Measurements from ENCODE around the gene KAZN.
"Not testable (repeated sequence)": the region's sequence is repeated elsewhere in the genome, so short reads cannot be mapped to it uniquely, and the experiment has no call there.

KAZN gene

DNA sequence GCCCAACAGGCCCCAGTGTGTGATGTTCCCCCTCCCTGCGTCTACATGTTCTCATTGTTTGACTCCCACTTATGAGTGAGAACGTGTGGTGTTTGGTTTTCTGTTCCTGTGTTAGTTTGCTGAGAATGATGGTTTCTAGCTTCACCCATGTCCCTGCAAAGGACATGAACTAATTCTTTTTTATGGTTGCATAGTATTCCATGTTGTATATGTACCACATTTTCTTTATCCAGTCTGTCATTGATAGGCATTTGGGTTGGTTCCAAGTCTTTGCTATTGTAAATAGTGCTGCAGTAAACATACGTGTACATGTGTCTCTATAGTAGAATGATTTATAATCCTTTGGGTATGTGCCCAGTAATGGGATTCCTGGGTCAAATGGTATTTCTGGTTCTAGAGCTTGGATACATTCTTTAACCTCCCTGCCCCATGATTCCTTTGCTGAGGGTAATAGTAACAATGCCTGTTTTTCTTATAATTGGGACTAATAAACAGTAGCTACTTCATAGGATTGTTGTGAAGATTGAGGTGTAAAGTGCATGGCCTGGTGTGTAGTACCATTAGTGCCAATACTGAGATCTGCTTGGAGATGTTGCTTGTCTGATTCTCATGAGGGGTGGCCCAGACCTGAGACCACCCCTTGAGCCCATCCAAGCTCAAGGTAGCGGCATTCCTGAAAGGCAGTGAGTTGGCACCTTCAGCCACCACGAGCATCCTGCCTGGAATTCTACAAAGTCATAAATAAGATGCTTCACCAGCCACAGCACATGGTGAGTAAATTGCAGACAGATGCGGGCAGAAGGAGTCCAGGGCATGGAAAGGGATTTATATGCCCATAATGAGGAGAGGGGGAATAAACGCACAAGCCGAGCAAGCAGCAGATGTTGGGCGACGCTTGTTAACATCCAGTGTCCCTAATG, 365.6 kb downstream of the KAZN start:
- DNase-seq = not testable (repeated sequence)

- no peak for DNase-seq
Measured at GRCh38 chr1:14964711-14965055, 366.2 kb downstream of the KAZN start.

DNA sequence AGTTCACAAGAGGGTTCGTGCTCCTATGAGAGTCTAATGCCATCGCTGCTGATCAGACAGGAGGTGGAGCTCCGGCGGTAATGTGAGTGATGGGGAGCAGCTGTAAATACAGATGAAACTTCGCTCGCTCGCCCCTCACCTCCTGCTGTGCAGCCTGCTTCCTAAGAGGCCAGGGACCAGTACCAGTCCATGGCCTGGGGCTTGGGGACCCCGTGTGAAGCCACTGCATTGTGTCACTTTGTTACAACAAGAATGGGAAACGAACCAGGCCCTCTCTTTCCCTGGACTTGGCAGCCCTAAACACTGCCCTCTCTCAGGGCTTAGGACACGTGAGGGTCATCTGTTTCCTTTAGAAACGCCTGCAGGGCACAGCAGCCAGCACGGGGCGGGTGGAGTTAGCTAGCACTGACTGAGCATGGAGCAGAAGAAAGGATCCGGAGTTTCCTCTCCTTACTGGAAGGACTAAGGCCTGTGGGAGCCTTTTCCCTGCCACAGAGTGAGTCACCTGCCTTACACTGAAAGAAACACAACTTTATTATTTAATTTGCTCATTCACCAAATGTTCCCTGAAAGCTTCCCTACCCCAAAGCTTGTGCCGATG, 369.9 kb downstream of the KAZN start:
- DNase-seq = no peak

DNA sequence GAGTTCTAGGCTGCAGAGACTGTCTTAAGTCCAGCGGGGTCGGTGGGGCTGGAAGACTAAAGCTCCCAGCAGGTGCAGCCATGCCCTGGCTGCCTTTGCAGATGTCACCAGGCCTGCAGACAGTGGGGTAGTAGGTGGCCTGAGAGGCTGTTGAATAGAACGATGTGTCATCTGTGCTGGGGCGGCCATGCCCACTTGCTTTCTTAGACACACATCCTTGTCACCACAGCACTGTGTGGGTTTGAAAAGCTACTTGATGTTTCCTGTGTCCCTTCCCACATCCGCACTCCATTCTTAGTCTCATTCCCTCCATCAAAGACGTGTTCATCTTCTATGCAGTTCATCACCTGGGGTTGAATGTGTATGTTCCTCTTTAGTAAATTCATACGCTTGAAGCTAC, 370.5 kb downstream of the KAZN start:
- peak; percentile 8 for DNase-seq

DNA sequence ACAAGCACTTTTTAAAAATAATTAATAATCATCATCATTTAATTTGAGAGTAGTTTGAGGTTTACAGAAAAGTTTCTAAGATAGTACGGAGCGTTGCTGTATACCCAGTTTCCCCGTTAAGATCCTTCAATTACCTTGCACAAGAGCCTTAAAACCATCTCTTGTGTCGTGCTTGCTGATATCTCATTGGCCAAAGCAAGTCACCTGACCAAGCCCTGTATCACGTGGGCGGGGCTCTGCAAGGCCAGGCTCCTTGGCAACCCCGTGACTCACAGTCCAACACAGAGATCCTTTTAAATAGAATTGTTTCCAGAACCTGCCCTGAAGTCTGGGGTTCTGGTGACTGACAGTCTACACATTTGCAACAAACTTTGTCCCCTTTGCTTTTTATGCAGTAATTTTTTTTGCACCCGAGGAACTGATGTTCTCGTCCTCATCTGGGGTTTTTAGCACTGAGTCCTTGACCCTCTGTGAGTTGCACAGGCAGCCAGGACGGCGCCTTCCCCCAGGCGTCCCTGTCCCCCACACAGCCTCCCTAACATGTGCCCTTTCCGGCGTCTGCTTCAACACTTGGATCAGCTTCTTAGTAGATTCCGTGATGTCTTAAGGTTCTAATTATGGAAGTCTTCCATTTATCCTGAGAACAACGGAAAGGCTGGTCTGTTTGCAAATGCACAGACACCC, 371.8 kb downstream of the KAZN start:
- peak; percentile 1 for DNase-seq

DNA sequence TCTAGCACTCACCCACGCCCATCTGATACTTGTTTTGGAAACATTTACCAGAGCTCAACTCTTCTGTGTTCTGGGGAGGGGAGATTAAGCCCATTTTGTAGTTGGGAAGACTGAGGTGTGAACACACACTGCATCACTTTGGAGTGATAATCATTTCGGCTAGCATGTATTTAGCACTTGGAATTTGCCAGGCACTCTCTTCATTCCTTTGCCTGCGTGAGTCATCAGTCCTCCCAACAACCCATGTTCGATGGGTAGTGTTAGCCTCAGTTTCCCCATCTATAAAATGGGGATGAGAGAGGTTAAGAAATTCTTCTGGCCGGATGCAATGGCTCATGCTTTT, 372.3 kb downstream of the KAZN start:
- no peak for DNase-seq

GRCh38 chr1:14971221-14971620, 372.7 kb downstream of the KAZN start:
- DNase-seq = no peak

GRCh38 chr1:14972107-14972506, 373.6 kb downstream of the KAZN start:
- DNase-seq = no peak

- DNase-seq = no peak
Measured at GRCh38 chr1:14973773-14974172, 375.3 kb downstream of the KAZN start.

- no peak for DNase-seq
Measured at GRCh38 chr1:14974361-14974760, 375.9 kb downstream of the KAZN start.

DNA sequence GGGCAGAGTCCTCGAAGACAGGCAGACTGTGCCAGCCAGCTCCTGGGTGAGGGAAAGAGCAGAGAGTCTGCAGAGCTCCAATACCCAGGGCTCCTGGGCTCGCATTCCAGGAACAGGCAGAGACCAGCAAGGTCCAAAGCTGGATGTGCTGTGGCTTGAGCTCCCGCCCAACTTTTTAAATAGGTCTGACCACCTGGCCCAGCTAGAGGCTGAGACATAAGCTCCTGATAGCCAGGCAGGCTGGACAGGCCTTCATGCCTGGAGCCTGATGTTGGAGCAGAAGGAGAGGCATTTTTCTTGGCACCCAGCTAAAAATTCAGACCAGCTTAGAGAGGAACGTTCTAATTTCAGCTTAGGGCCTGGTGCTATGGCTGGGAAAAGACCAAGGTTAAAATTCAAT, 376.6 kb downstream of the KAZN start:
- no peak for DNase-seq

DNA sequence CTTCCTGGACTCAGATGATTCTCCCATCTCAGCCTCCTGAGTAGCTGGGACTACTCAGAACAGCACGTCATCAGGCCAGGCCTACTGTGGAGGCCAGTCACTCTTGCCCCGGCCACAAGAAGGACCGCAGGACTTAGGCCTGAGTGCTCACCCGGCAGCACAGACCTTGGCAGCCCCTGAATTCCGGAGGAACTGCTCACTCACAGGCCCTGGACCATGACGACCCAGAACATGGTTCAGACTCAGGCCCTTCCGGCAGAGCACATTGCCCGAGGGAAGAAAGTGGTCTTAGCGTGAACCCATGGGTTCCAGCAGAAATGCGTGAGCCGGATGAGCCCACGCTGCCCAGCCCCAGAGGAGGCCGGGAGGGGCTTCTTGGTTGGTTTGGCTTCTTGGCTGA, 377.8 kb downstream of the KAZN start:
- DNase-seq = no peak

GRCh38 chr1:14977338-14977931, 378.9 kb downstream of the KAZN start:
- no peak for DNase-seq

DNA sequence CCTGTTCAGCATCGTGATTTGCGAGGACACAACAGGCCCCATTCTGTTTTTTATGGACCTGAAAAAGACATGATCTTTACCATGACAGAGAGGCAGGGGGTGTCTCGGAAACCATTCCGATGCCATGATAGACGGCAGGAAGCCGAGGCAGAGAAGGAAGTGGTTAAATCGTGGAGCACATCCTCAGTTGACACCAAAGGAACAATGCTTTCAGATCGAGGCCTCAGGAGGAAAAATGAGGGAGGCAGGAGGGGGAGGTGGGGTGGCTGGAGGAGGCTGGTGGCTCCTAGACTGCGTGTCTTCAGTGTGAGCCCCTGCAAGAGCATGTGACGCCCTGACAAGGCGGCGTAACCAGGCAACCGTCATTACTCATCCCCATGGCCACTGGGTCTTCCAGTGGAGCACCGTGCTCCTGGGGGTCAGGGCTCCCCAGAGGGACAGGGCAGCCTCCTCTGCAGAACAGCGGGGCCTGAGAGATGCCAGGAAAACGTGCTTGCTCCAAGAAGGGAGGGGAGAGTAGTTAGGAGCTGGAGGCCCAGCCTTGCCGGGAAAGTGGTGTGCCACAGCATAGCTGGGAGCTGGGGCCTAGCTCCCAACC, 382.2 kb downstream of the KAZN start:
- DNase-seq = no peak

GRCh38 chr1:14982029-14982428, 383.5 kb downstream of the KAZN start:
- no peak for DNase-seq

DNA sequence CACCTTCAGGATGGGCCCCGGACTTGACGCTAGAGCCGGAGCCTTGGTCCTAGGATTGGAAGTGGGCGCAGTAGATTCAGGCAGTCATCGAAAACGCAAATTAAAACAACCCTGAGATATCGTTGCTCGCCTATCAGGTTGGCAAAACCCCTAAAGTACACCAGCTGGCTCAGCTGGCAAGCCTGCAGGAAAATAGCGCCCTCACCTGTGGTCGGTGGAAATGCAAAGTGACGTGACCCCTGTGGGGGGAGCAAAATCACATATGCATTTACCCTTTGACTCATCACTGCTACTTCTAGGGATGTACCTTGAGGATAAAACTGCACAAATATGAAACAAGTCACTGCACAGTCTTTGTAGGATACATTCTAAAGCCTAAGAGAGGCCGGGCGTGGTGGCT, 384.8 kb downstream of the KAZN start:
- DNase-seq = no peak

DNA sequence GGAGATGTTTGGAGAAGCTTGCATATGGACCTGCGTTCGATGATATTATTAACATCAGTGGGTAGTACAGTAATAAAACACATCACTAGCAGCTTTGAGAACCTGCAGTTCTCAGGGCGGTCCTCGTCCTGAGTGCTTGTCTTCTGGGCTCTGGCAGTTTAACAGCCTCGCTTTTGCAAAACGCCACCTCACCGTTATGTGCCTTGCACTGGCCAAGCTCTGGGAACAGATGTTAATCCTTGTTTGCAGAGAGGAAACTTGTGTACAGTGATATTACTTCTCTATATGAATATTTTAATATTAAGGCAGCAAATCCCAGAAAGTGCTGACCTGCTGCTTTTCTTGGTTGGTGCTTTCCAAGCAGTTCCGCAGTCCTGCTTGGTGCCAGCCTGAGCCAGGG, 387.7 kb downstream of the KAZN start:
- DNase-seq = no peak

DNA sequence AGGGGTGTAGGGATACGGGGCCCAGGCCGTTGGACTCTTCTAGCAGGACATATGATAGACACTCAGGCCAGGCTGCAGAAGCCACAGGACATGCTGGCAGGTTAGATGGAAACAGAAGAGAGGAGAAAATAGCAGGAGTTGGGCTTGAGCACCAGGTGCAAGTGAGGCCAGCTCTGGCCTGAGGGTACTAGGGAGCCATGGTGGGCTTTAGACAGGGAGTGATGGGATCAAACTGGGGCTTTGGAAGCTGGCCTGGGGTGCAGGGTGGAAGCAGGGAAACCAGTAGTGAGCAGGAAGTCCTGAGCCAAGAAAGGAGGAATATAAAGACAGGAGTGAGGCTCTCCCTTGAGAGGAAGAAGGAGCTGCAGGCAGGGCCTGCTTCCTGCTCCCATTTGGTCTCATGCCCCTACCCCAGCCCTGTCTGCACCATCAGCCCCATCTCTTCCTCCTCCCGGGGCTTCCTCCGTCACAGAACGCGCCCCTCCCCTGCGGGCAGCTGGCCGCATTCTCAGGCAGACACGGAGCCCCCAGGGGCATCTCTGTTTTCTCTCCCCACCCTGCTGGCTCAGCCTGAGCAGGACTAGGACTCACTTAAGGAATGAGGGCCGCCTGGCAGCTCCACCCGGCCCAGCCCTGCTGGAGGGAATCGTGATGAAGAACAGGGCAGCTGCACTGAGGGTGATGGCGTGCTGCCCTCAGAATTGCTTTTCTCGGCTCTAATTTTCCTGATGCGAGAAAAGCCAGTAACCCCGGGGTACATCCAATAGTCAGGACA, 389.5 kb downstream of the KAZN start:
- DNase-seq = no peak

- no peak for DNase-seq
Measured at GRCh38 chr1:14988636-14989035, 390.2 kb downstream of the KAZN start.

DNA sequence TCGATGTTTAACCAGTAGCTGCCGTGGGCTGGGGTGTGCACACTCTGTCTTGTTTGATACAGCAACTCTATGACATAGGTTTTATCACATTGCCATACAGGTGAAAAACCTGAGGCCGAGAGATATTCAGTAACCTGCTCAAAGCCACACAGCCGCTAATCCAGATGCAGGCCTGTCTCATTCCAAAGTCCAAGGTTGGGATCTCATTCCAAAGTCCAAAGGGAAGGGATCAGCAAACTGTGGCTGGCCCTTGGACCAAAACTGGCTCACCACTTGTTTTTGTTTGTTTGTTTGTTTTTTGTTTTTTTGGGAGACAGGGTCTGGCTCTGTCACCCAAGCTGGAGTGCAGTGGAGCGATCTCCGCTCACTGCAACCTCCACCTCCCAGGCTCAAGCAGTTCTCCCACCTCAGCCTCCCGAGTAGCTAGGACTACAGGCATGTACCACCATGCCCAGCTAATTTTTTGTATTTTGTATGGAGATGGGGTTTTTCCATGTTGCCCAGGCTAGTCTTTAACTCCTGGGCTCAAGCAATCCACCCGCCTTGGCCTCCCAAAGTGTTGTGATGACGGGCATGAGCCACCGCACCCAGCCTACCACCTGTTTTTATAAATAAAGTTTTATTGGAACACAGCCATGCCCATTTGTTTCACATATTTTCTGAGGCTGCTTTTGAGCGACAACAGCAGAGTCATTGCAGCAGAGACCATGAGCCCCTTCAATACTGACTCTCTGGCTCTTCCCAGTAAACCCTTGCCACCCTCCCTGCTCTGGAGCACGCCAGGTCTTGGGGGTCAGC, 391.6 kb downstream of the KAZN start:
- DNase-seq = no peak

DNA sequence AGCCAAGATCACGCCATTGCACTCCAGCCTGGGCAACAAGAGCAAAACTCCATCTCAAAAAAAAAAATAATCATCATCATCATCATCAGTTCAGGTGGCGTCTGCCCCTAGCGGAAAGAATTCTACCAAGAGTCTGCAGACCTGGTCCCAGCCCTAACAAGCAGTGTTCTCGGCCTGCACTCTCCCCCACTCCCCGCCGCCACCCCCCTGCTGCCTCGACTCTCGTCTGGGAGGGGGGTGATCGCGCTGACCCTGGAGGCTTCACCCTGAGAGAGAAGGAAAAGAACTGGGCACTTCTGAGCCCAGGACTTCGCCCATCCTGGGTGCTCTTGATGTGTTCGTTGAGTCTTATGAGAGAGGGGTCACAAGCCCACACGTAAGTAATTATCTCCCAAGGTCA, 394.9 kb downstream of the KAZN start:
- no peak for DNase-seq

- no peak for DNase-seq
Measured at GRCh38 chr1:14994148-14994547, 395.7 kb downstream of the KAZN start.

Measured in CD4-positive, alpha-beta T cell treated with Interleukin-12 subunit alpha and Interleukin-12 subunit beta, for 1 hour (primary cell).